Measurements from ENCODE around the gene CCDC148.
"Not testable (repeated sequence)": the region's sequence is repeated elsewhere in the genome, so short reads cannot be mapped to it uniquely, and the experiment has no call there.

The CCDC148 gene

DNA sequence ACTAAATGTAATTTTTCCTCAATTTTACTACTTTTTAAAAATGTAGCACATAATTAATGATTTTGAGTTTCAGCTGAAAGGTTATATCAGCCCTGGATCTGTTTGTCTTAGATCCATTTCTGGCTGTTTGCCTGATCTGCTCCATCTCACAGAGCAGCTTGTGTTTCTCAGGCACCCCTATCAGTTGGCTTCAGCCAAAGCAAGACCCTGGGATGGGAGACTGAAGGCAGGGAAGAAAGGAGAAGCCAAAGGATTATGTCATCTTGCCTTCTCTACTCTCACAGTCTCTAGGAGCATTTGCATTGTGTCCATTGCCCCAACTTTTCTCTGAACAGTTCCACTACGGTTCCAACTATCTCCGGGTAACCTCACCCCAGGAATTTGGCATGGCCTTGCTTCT is 110.5 kb downstream of the CCDC148 start:
- H3K27ac ChIP-seq (ENCODE audit: low read length): no peak overlapping the region
- no peaks in the 10 kb centered on the region for H3K36me3 ChIP-seq (ENCODE audit: control insufficient read depth in 1 of 2, insufficient read depth in 2 of 2, low read length in 2 of 2)
- no peaks in the 10 kb centered on the region for H3K4me1 ChIP-seq (ENCODE audit: control insufficient read depth in 1 of 2, insufficient read depth in 2 of 2, low read length in 2 of 2)
- H3K9me3 ChIP-seq (ENCODE audit: control insufficient read depth in 1 of 2, low read length in 2 of 2): no peaks in the 10 kb centered on the region
- no peak overlapping the region for H3K4me3 ChIP-seq (ENCODE audit: low read depth in 1 of 2, low read length in 2 of 2)
- H3K27me3 ChIP-seq (ENCODE audit: low read depth, low read length): no peaks in the 10 kb centered on the region

DNA sequence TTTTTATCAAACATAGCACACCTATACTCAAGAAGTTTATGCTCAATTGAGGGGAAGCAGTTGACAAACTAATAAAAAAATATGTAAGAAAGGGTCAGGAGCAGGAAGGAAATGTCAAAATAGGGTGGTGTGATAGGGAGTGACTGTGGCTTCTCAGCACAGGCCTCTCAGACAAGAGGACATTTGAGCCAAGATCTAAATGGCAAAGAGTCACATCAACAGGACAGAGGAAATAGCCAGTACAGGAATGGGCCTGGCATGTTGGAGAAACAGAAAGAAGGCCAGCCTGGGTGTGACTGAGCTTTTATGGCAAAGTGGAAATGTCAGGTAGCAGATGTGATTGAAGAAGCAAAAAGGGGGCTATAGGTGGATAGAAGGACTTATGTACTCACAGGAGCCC is 117.0 kb downstream of the CCDC148 start:
- no peaks in the 10 kb centered on the region for H3K4me1 ChIP-seq (ENCODE audit: control insufficient read depth in 1 of 2, insufficient read depth in 2 of 2, low read length in 2 of 2)
- H3K27ac ChIP-seq (ENCODE audit: low read length): no peak overlapping the region

DNA sequence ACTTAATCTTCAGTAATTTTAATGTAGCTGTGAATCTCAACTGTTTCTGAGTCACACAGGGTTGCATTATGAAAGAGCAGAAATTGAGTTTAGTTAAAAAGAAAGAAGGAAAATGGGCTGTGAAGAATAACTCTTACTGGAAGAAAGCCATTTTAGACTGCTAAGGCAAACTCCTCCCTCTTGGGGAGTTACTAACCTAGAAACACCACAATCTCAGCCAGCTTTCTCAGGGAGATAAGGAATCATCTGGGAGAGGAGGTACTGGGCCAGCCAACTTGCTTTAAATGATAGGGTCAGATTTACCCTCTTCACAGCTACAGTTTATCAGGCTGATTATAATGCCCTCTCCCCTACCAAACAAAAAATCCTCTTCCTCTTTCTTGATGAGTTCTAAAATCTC is 119.5 kb downstream of the CCDC148 start:
- Histone ChIP-seq H3K4me3 (ENCODE audit: low read depth in 1 of 2, low read length in 2 of 2) (no peak overlapping the region), H3K27ac (ENCODE audit: low read length) (no peak overlapping the region), H3K4me1 (ENCODE audit: control insufficient read depth in 1 of 2, insufficient read depth in 2 of 2, low read length in 2 of 2) (no peaks in the 10 kb centered on the region), H3K36me3 (ENCODE audit: control insufficient read depth in 1 of 2, insufficient read depth in 2 of 2, low read length in 2 of 2) (no peaks in the 10 kb centered on the region), H3K9me3 (ENCODE audit: control insufficient read depth in 1 of 2, low read length in 2 of 2) (peaks cover 0 to 2% of the 10 kb centered on the region in 2 donors), H3K27me3 (ENCODE audit: low read depth, low read length) (no peaks in the 10 kb centered on the region)

More for the DNA sequence above, 117.0 kb downstream of the CCDC148 start:
- no peaks in the 10 kb centered on the region for H3K9me3 ChIP-seq (ENCODE audit: control insufficient read depth in 1 of 2, low read length in 2 of 2)
- no peaks in the 10 kb centered on the region for H3K36me3 ChIP-seq (ENCODE audit: control insufficient read depth in 1 of 2, insufficient read depth in 2 of 2, low read length in 2 of 2)
- H3K4me3 ChIP-seq (ENCODE audit: low read depth in 1 of 2, low read length in 2 of 2): no peak overlapping the region
- H3K27me3 ChIP-seq (ENCODE audit: low read depth, low read length): no peaks in the 10 kb centered on the region

DNA sequence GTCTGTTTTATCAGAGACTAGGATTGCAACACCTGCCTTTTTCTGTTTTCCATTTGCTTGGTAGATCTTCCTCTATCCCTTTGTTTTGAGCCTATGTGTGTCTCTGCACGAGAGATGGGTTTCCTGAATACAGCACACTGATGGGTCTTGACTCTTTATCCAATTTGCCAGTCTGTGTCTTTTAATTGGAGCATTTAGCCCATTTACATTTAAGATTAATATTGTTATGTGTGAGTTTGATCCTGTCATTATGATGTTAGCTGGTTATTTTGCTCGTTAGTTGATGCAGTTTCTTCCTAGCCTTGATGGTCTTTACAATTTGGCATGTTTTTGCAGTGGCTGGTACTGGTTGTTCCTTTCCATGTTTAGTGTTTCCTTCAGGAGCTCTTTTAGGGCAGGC is 124.8 kb downstream of the CCDC148 start:
- not testable (repeated sequence) for H3K27ac ChIP-seq (ENCODE audit: low read length); H3K27me3 ChIP-seq (ENCODE audit: low read depth, low read length)

DNA sequence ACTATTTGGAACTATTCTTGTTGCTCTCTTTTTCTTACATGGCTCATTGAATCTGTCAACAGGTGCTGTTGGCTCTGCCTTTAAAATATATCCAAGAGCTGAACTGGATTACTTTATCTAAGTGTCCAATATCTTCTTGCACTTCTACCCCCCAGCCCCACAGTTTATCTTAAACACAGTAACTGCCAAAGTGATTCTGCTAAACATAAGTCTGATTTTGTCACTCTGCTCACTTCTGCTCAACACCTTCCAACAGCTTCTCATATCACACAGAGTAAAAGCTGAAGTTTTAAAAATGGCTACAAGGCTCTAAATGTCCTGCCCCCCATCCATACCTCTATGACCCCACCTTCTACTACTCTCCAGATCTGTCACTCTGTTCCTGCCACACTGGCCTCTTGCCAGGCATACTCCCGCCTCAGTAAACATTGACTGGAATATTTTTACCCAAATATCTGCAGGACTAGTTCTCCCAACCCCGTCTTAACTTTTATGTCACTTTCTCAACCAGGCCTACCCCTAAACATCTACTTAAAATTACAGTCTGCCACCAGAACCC is 130.7 kb downstream of the CCDC148 start:
- Histone ChIP-seq H3K36me3 (ENCODE audit: control insufficient read depth in 1 of 2, insufficient read depth in 2 of 2, low read length in 2 of 2) (no peaks in the 10 kb centered on the region), H3K4me1 (ENCODE audit: control insufficient read depth in 1 of 2, insufficient read depth in 2 of 2, low read length in 2 of 2) (no peaks in the 10 kb centered on the region), H3K27ac (ENCODE audit: low read length) (no peak overlapping the region), H3K4me3 (ENCODE audit: low read depth in 1 of 2, low read length in 2 of 2) (no peak overlapping the region), H3K9me3 (ENCODE audit: control insufficient read depth in 1 of 2, low read length in 2 of 2) (no peaks in the 10 kb centered on the region), H3K27me3 (ENCODE audit: low read depth, low read length) (no peaks in the 10 kb centered on the region)

More for the DNA sequence above, 124.8 kb downstream of the CCDC148 start:
- H3K4me3 ChIP-seq (ENCODE audit: low read depth in 1 of 2, low read length in 2 of 2); H3K9me3 ChIP-seq (ENCODE audit: control insufficient read depth in 1 of 2, low read length in 2 of 2); H3K36me3 ChIP-seq (ENCODE audit: control insufficient read depth in 1 of 2, insufficient read depth in 2 of 2, low read length in 2 of 2); H3K4me1 ChIP-seq (ENCODE audit: control insufficient read depth in 1 of 2, insufficient read depth in 2 of 2, low read length in 2 of 2): not testable (repeated sequence)

DNA sequence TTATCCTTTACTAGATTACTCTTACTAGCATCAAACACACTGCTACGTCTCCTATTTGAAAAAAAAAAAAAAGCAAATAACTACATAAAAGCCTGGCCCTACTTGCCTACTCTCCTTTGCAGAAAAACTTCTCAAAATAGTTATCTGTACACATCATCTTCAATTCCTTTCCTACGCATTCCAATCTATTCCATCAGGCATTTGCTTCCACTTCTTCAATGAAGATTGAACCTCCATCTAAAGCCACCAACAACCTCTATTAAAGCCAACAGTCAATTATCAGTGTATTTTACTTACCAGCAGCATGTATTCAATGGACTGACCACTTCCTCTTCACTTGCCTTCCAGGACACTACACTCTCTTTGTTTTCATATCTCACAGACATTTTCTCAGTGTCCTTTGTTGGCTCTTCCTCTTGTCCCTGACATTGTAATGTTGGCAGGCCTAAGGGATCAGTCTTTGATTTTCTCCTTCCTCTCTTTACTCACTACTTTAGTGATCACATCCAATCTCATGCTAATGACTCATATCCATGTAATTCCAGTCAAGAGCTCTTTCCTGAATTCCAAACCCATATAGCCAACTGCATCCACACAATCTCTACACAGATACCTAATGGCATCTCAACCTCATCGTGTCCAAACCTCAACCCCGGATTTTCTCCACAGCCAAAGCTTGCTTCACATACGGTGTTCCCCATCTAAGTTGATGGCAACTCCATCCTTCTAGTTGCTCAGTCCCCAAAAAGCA is 131.3 kb downstream of the CCDC148 start:
- no peak overlapping the region for H3K27ac ChIP-seq (ENCODE audit: low read length)

DNA sequence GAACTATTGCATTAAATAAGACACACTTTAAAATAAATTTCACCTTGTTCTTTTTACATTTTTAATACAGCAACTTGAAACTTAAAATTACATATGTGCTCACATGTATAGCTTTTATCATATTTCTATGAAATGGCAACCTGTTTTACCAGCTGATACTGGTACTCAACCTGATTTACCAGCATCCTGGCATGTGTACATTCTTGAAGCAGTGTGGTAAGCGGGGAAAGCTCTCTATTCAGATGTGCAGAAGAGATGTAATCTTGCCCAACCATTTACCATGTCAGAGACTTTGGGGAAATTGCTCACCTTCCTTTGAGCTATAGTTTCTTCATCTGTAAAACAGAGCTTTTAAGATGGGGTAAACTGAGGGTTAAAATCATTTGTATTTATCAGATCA is 133.2 kb downstream of the CCDC148 start:
- Histone ChIP-seq H3K4me1 (ENCODE audit: control insufficient read depth in 1 of 2, insufficient read depth in 2 of 2, low read length in 2 of 2) (no peaks in the 10 kb centered on the region), H3K27ac (ENCODE audit: low read length) (no peak overlapping the region), H3K36me3 (ENCODE audit: control insufficient read depth in 1 of 2, insufficient read depth in 2 of 2, low read length in 2 of 2) (no peaks in the 10 kb centered on the region), H3K9me3 (ENCODE audit: control insufficient read depth in 1 of 2, low read length in 2 of 2) (no peaks in the 10 kb centered on the region), H3K27me3 (ENCODE audit: low read depth, low read length) (no peaks in the 10 kb centered on the region), H3K4me3 (ENCODE audit: low read depth in 1 of 2, low read length in 2 of 2) (no peak overlapping the region)

More for the DNA sequence above, 131.3 kb downstream of the CCDC148 start:
- H3K27me3 ChIP-seq (ENCODE audit: low read depth, low read length): no peaks in the 10 kb centered on the region
- no peaks in the 10 kb centered on the region for H3K36me3 ChIP-seq (ENCODE audit: control insufficient read depth in 1 of 2, insufficient read depth in 2 of 2, low read length in 2 of 2)
- no peak overlapping the region for H3K4me3 ChIP-seq (ENCODE audit: low read depth in 1 of 2, low read length in 2 of 2)
- no peaks in the 10 kb centered on the region for H3K4me1 ChIP-seq (ENCODE audit: control insufficient read depth in 1 of 2, insufficient read depth in 2 of 2, low read length in 2 of 2)
- no peaks in the 10 kb centered on the region for H3K9me3 ChIP-seq (ENCODE audit: control insufficient read depth in 1 of 2, low read length in 2 of 2)

DNA sequence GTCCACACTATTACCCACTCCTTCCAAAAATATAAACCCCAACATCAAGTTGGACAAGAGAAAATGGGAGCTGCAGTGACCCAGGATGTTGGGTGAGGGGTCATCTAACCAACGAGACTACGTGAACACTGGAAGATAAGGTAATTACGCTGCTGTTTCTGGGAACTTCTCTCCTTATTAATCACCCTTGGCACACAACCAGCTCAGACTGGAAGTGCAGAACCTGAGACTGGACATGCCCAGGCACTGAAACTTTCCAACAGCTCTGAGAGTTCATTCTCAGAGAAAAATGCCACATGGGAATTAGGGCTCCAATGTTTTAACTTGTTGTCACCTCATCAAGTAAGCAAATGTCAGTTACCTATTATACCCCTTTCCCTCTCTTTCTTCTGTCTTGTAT is 135.3 kb downstream of the CCDC148 start:
- H3K4me1 ChIP-seq (ENCODE audit: control insufficient read depth in 1 of 2, insufficient read depth in 2 of 2, low read length in 2 of 2): no peaks in the 10 kb centered on the region
- H3K27me3 ChIP-seq (ENCODE audit: low read depth, low read length): no peaks in the 10 kb centered on the region
- H3K36me3 ChIP-seq (ENCODE audit: control insufficient read depth in 1 of 2, insufficient read depth in 2 of 2, low read length in 2 of 2): no peaks in the 10 kb centered on the region
- no peak overlapping the region for H3K4me3 ChIP-seq (ENCODE audit: low read depth in 1 of 2, low read length in 2 of 2)
- H3K27ac ChIP-seq (ENCODE audit: low read length): no peak overlapping the region
- no peaks in the 10 kb centered on the region for H3K9me3 ChIP-seq (ENCODE audit: control insufficient read depth in 1 of 2, low read length in 2 of 2)

DNA sequence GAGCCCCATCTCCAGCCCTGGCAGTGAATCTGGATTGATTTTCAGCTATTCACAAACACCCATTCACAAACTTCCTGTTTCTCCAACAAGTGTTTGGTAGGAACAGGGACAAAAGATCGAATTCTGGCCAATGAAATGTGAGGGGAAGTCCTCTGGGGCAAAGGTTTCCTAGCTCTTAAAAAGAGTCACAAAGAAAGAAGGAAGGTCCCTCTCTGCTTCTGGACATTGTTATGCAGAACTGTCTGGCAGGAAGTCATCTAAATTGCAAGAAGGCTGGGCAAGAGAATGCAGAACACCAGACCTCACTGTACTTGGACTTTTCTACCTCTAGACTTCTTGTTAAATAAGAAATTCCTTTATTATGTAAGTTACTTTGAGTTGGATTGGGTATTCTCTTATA is 137.3 kb downstream of the CCDC148 start:
- no peaks in the 10 kb centered on the region for H3K4me1 ChIP-seq (ENCODE audit: control insufficient read depth in 1 of 2, insufficient read depth in 2 of 2, low read length in 2 of 2)
- H3K9me3 ChIP-seq (ENCODE audit: control insufficient read depth in 1 of 2, low read length in 2 of 2): no peaks in the 10 kb centered on the region
- H3K27ac ChIP-seq (ENCODE audit: low read length): no peak overlapping the region
- no peak overlapping the region for H3K4me3 ChIP-seq (ENCODE audit: low read depth in 1 of 2, low read length in 2 of 2)
- H3K36me3 ChIP-seq (ENCODE audit: control insufficient read depth in 1 of 2, insufficient read depth in 2 of 2, low read length in 2 of 2): no peaks in the 10 kb centered on the region
- H3K27me3 ChIP-seq (ENCODE audit: low read depth, low read length): no peaks in the 10 kb centered on the region

DNA sequence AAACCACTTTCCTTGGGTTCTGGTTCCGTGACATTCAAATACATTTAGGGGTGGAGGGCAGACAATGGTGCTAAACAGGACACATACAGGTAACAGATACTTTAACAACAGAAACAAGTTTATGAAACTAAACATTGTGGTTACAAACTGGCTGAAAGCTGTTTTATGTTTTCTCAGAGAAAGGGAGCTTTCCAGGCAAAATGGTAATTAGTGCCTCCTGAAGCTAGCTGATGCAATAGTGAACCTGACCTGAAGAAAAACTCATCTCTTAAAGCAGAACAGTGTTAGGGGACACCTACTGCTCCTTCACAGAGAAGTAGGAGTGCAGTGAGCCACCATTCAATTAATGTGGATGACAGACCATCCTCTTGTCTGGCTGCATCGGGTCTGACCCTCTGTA is 138.9 kb downstream of the CCDC148 start:
- Histone ChIP-seq H3K9me3 (ENCODE audit: control insufficient read depth in 1 of 2, low read length in 2 of 2) (no peaks in the 10 kb centered on the region), H3K27ac (ENCODE audit: low read length) (no peak overlapping the region), H3K4me3 (ENCODE audit: low read depth in 1 of 2, low read length in 2 of 2) (no peak overlapping the region), H3K4me1 (ENCODE audit: control insufficient read depth in 1 of 2, insufficient read depth in 2 of 2, low read length in 2 of 2) (no peaks in the 10 kb centered on the region), H3K36me3 (ENCODE audit: control insufficient read depth in 1 of 2, insufficient read depth in 2 of 2, low read length in 2 of 2) (no peaks in the 10 kb centered on the region), H3K27me3 (ENCODE audit: low read depth, low read length) (no peaks in the 10 kb centered on the region)

DNA sequence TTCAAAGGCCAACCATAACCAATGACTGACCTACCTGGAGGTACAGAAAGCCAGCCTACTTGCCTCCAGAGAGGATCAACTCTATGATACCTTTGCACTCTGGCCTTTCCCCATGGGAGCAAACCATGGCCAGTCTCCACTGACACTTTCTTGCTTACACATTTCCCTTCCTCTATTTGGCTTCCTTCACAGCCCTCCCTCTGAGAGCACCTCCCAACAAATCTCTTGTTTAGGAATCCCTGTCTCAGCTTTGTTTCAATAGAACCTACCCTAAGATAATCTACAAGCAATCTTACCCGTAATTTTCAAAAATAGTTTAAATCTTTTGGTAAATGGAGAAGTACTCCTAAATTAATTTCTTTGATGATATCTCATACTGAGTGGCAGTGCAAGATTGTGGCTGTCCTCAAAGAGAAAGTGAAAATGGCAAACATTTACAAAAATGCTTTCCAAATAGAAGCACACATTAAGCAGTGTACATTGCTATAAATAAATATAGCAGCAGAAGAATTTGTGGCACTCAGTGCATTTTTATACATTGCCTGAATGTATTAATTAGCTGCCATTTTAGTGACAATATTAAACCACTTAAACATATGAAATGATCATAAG is 140.6 kb downstream of the CCDC148 start:
- Histone ChIP-seq H3K4me1 (ENCODE audit: control insufficient read depth in 1 of 2, insufficient read depth in 2 of 2, low read length in 2 of 2) (no peaks in the 10 kb centered on the region), H3K4me3 (ENCODE audit: low read depth in 1 of 2, low read length in 2 of 2) (no peak overlapping the region), H3K36me3 (ENCODE audit: control insufficient read depth in 1 of 2, insufficient read depth in 2 of 2, low read length in 2 of 2) (no peaks in the 10 kb centered on the region), H3K27me3 (ENCODE audit: low read depth, low read length) (no peaks in the 10 kb centered on the region), H3K9me3 (ENCODE audit: control insufficient read depth in 1 of 2, low read length in 2 of 2) (no peaks in the 10 kb centered on the region), H3K27ac (ENCODE audit: low read length) (no peak overlapping the region)
